Neuron (in vitro differentiated cells): Measurements from ENCODE around the gene PBRM1.

ENCODE experiments used
- H2AFZ ChIP-seq: one replicate; pipeline ENCODE4 v1.6.1; 2013; ENCODE audit warnings: low read depth, mild to moderate bottlenecking, inconsistent platforms, low read length, moderate library complexity
- H3K27me3 ChIP-seq: one replicate; pipeline ENCODE4 v1.6.1; 2013; ENCODE audit warnings: low read length; ENCODE audit not compliant: insufficient read depth
- H3K36me3 ChIP-seq: one replicate; pipeline ENCODE4 v1.6.1; 2013; ENCODE audit warnings: low read length; ENCODE audit not compliant: insufficient read depth
- H3K4me1 ChIP-seq: one replicate; pipeline ENCODE4 v1.6.1; 2013; ENCODE audit warnings: low read length; ENCODE audit not compliant: insufficient read depth
- H3K4me3 ChIP-seq: 2 replicates; pipeline ENCODE4 v1.5.1; 2013; ENCODE audit warnings: mild to moderate bottlenecking, low read length, moderate library complexity
- H3K9me3 ChIP-seq: one replicate; pipeline ENCODE4 v1.6.1; 2013; ENCODE audit warnings: low read length

The PBRM1 gene

DNA sequence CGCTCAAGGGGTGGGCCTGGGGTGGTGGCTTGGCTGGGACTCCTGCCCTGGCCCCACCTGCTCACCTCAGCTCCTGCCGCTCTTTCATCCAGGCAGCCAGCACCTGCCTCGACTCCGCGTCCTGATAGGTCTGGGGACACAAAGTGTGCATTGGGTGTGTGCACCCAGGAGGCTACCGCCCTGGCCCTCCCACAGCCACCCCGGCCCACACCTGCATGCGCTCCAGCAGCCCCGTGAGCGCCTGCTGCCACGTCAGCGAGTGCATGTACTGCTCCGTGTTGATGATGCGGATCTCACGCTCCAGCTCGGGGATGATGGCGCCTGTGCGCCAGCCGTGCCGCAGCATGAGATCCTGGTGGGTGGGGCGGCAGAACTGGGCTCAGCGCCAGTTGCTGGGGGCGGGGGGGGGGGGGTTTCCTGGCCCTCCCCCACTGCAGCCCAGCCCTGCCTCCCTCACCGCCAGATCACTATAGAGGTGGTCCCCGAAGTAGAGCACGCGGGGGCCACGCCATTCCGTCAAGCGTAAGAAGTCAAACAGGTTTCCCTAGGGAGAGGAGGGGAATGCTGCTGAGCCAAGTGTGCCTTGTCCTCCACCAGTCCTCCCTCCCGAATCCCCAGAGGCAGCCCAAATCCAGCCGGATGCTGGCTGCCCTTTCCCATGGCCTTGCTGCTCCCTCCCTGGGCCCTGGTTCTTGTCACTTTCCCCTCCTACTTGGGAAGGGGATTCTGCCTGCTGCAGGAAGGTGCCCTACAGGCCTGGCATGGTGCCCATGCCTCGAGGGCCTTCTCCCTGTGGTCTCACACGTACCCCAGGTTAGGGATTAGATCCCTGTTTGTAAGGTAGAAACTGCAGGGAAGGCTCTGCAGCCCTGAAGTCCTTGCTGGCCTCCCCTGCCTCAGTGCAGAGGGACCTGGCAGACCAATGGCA, 160.7 kb downstream of the PBRM1 start:
- no peak overlapping the region for H3K4me3 ChIP-seq
- peaks cover 13% of the 10 kb centered on the region for H3K36me3 ChIP-seq
- no peak overlapping the region for H2AFZ ChIP-seq
- H3K9me3 ChIP-seq = no peaks in the 10 kb centered on the region
- H3K27me3 ChIP-seq = no peaks in the 10 kb centered on the region
- peaks cover 19% of the 10 kb centered on the region for H3K4me1 ChIP-seq

DNA sequence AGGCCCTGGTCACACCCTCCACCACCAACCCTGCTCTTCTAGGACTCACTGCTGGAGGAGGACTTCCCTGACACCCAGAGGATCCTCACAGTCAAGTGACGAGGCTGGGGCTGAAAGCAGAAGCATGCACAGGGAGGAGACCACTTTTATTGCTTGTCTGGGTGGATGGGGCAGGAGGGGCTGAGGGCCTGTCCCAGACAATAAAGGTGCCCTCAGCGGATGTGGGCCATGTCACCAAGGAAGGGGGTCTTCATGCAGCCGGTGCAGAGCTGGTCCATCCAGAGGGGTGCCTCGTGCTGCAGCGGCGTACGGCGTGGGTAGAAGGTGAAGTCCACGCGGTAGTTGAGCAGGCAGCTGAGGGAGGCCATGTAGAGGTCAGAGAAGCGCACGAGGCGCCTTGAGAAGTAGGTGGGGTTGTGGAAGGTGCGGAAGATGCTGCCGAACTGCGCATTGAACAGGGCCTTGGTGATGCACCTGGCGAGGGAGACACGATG, 161.4 kb downstream of the PBRM1 start:
- Histone ChIP-seq H2AFZ (no peak overlapping the region), H3K36me3 (peaks cover 10% of the 10 kb centered on the region), H3K4me1 (peaks cover 19% of the 10 kb centered on the region), H3K27me3 (no peaks in the 10 kb centered on the region), H3K9me3 (no peaks in the 10 kb centered on the region), H3K4me3 (no peak overlapping the region)

DNA sequence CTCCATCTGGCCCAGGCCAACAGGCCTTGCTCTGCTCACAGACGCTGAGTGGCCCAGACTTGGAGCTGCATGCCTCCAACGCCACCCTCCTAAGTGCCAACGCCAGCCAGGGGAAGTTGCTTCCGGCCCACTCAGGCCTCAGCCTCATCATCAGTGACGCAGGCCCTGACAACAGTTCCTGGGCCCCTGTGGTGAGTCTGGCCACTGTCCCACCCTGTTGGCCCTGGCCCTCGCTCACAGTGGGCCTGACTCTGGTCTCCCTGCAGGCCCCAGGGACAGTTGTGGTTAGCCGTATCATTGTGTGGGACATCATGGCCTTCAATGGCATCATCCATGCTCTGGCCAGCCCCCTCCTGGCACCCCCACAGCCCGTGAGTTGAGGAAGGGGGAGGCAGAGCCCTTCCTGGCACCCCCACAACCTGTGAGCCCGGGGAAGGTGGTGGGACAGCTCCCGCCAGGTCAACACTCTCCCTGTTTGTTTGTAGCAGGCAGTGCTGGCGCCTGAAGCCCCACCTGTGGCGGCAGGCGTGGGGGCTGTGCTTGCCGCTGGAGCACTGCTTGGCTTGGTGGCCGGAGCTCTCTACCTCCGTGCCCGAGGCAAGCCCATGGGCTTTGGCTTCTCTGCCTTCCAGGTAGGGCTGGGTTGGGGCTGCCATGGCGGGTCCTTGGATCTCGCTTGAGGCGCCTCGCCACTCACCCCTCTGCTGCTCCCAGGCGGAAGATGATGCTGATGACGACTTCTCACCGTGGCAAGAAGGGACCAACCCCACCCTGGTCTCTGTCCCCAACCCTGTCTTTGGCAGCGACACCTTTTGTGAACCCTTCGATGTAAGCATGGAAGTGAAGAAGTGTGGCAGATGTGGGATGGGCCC, 162.1 kb downstream of the PBRM1 start:
- H3K36me3 ChIP-seq = peaks cover 6% of the 10 kb centered on the region

DNA sequence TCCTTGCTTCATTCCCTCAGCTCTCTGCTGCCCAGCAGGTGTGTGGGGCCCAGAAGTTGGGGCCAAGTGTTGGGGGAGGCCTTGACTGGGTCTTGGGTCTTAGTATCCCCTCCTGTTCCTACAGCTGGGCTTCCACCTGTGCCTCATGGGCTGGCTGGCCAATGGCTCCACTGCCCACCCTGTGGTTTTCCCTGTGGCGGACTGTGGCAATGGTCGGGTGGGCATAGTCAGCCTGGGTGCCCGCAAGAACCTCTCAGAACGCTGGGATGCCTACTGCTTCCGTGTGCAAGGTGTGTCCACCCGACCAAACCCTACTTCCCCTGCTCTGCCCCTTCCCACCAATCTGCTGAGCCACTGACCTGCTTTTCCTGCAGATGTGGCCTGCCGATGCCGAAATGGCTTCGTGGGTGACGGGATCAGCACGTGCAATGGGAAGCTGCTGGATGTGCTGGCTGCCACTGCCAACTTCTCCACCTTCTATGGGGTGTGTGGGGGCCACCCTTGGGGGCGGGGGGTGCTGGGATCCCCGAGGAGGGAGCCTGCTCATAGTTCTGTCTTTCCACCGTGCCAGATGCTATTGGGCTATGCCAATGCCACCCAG, 163.0 kb downstream of the PBRM1 start:
- Histone ChIP-seq H3K27me3 (no peaks in the 10 kb centered on the region), H3K4me3 (no peak overlapping the region), H2AFZ (no peak overlapping the region), H3K9me3 (no peaks in the 10 kb centered on the region), H3K4me1 (peaks cover 19% of the 10 kb centered on the region), H3K36me3 (peaks cover under 1% of the 10 kb centered on the region)

More for the DNA sequence above, 162.1 kb downstream of the PBRM1 start:
- Histone ChIP-seq H3K4me1 (peaks cover 19% of the 10 kb centered on the region), H3K9me3 (no peaks in the 10 kb centered on the region), H3K27me3 (no peaks in the 10 kb centered on the region), H2AFZ (no peak overlapping the region), H3K4me3 (no peak overlapping the region)

DNA sequence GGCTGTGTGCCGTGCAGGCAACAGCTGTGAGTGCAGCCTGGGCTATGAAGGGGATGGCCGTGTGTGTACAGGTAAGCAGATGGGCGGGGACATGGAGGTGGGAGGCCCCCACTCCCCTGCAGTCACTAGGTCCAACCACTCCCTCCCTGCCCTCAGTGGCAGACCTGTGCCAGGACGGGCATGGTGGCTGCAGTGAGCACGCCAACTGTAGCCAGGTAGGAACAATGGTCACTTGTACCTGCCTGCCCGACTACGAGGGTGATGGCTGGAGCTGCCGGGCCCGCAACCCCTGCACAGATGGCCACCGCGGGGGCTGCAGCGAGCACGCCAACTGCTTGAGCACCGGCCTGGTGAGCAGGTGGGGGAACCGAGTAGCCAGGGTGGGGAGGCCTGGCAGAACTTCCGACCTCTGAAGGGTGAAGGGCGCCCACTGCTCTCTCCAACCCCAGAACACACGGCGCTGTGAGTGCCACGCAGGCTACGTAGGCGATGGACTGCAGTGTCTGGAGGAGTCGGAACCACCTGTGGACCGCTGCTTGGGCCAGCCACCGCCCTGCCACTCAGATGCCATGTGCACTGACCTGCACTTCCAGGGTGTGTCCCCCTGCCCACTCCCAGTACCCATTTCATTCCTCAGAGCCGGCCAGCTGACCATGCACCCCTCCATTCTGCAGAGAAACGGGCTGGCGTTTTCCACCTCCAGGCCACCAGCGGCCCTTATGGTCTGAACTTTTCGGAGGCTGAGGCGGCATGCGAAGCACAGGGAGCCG, 163.6 kb downstream of the PBRM1 start:
- Histone ChIP-seq H3K4me3 (no peak overlapping the region), H2AFZ (no peak overlapping the region), H3K27me3 (no peaks in the 10 kb centered on the region), H3K9me3 (no peaks in the 10 kb centered on the region), H3K4me1 (peaks cover 17% of the 10 kb centered on the region), H3K36me3 (no peaks in the 10 kb centered on the region)

DNA sequence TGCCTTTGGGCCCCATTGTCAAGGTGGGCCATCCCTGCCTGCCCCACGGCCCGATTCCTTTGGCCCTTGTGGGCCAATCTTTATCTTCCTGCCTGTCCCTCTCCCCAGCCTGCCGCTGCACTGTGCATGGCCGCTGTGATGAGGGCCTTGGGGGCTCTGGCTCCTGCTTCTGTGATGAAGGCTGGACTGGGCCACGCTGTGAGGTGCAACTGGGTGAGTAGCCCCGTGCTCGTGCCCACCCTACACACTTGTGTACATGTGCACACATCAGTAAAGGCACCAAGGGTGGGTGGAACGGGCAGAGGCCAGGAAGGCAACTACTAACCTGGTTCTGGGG, 164.3 kb downstream of the PBRM1 start:
- H3K9me3 ChIP-seq = no peaks in the 10 kb centered on the region
- H3K36me3 ChIP-seq = no peaks in the 10 kb centered on the region
- peaks cover 12% of the 10 kb centered on the region for H3K4me1 ChIP-seq
- H2AFZ ChIP-seq = no peak overlapping the region
- H3K27me3 ChIP-seq = no peaks in the 10 kb centered on the region
- no peak overlapping the region for H3K4me3 ChIP-seq

DNA sequence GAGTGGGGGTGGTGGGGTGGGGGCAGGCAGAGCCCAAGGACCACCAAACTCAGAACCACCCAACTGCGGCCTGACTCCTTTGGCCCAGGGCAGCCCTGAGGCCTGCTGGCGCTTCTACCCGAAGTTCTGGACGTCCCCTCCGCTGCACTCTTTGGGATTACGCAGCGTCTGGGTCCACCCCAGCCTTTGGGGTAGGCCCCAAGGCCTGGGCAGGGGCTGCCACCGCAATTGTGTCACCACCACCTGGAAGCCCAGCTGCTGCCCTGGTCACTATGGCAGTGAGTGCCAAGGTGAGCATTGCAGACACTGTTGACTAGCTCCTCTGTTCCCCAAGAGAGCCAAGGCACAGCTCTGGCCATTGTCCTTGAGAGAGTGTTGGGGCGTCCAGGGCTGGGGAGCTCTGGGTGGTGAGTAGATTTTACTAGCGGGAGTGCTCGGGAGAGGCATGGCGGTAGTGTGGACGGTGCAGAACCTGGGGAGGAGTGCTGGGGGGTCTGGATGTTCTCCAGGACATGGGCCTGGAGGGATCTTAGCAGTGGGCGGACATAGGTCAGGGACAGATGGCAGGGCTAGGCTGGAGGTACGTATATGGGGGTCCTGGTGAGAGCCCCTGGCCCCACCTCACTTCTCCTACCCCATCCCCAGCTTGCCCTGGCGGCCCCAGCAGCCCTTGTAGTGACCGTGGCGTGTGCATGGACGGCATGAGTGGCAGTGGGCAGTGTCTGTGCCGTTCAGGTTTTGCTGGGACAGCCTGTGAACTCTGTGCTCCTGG, 164.8 kb downstream of the PBRM1 start:
- no peaks in the 10 kb centered on the region for H3K9me3 ChIP-seq
- no peak overlapping the region for H2AFZ ChIP-seq

DNA sequence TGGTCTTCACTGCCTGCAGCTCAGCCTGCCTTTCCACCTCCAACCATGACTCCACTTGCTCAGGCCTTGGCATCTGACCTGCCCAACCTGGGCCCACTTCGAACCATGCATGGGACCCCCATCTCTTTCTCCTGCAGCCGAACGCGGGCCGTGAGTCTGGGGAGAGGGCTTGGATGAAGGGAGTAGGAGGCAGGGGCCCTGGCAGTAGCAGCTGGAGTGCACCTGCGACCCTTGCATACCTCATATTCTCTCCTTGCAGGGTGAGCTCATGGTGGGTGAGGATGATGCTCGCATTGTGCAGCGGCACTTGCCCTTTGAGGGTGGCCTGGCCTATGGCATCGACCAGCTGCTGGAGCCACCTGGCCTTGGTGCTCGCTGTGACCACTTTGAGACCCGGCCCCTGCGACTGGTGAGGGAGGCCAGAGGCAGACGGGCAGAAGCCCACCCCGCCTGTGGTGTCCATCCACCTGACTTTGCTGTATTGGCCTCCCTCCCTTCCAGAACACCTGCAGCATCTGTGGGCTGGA, 165.5 kb downstream of the PBRM1 start:
- H3K27me3 ChIP-seq = peaks cover 3% of the 10 kb centered on the region
- H3K9me3 ChIP-seq = no peaks in the 10 kb centered on the region
- H3K4me1 ChIP-seq = no peaks in the 10 kb centered on the region
- H3K4me3 ChIP-seq = no peak overlapping the region
- H3K36me3 ChIP-seq = no peaks in the 10 kb centered on the region
- H2AFZ ChIP-seq = no peak overlapping the region

More for the DNA sequence above, 164.8 kb downstream of the PBRM1 start:
- Histone ChIP-seq H3K4me1 (peaks cover 6% of the 10 kb centered on the region), H3K4me3 (no peak overlapping the region), H3K36me3 (no peaks in the 10 kb centered on the region), H3K27me3 (peaks cover 2% of the 10 kb centered on the region)

DNA sequence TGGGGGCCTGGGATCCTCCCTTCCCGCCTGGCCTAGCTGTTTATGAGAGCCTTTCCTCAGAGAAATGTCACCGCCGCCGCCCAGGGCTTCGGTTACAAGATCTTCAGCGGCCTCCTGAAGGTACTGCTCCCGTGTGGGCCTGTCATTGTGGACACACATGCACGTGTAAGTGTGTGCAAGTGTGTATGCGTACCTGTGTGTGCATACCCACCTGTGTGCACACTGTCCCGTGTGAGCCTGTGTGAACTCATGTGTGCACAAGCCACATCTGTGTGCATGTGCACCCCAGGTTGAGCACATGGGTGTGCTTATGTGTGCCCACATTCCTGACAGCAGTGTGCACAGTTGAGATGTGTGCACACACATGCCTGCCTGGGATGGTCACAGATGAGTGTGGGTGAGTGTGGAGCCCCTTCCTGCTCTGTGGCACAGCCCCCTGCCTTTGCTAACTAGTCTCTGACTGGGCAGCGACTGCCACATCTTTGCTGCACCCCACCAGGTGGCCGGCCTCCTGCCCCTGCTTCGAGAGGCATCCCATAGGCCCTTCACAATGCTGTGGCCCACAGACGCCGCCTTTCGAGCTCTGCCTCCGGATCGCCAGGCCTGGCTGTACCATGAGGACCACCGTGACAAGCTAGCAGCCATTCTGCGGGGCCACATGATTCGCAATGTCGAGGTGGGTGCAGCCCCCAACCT, 166.1 kb downstream of the PBRM1 start:
- Histone ChIP-seq H3K9me3 (no peaks in the 10 kb centered on the region), H3K27me3 (peaks cover 6% of the 10 kb centered on the region), H3K4me3 (no peak overlapping the region), H2AFZ (no peak overlapping the region), H3K36me3 (no peaks in the 10 kb centered on the region), H3K4me1 (no peaks in the 10 kb centered on the region)

DNA sequence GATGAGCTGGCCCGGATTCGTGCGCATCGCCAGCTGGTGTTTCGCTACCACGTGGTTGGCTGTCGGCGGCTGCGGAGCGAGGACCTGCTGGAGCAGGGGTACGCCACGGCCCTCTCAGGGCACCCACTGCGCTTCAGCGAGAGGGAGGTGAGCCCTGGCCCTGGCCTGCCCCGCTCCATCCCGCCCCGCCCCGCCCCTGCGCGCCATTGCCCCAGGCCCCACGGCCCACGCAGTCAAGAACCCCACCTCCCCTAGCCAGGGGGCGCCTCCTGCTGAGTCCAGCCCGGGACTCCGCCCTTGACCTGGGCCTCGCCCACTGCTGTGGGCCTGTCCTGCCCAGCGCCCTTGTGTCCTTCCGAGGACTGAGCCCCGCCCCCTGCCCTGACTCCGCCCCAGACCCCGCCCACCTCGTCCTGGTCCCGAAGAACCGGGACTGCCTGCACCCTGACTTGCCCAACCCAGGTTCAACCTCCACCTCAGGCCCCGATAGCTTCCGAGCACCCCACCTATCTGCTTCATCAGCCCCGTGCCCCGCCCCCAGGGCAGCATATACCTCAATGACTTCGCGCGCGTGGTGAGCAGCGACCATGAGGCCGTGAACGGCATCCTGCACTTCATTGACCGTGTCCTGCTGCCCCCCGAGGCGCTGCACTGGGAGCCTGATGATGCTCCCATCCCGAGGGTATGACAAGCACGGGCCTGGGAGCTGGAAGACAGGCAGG, 166.8 kb downstream of the PBRM1 start:
- Histone ChIP-seq H2AFZ (no peak overlapping the region), H3K36me3 (no peaks in the 10 kb centered on the region), H3K9me3 (no peaks in the 10 kb centered on the region), H3K27me3 (peaks cover 12% of the 10 kb centered on the region), H3K4me1 (no peaks in the 10 kb centered on the region), H3K4me3 (no peak overlapping the region)
